Measurements from ENCODE around the gene CCL15.

Gene CCL15

DNA sequence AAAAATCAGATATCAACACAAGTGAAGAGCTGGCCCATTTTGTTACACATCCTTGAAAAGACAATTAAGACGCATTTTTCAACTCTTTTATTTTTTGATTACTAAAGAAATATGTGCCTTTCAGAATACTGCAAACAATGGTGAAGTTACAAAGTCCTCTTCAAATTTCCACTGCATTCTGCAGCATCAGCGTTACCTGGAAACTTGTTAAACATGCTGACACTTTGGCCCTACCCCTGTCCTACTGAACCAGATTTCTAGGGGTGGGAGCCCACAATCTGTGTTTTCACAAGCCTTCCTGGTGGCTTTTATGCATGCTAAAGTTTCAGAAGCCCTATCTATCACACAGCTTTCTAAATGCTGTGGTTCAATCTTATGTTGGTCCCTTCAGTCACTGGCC lies 10.3 kb downstream of the CCL15 start:
- DNase-seq (ENCODE audit: low spot score): no peak

GRCh38 chr17:35988164-35988563 lies 13.2 kb downstream of the CCL15 start:
- no peak for DNase-seq (ENCODE audit: low spot score)

DNA sequence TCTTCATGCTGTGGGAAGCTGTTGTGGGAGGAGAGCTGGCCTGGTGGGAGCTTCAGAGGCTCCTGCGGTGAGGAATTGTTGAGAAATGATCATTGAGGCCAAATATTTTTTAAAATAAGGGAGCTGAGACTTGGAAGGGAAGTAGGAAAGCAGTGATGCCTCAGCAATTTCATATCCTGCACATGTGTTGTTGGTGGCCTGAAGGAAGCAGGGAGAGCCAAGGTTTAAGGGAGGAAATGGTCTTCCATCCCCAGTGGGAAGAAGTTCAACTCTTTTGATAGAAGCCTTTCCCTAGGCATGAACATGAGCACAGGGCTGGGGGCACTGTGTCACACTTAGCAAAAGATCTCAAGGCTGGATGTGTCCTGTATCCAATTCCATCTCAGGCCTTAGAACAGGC lies 14.7 kb downstream of the CCL15 start, which contains the start of gene CCL14:
Gene CCL14 (minus strand): TSS at position 87 of the 400 bp plus-strand sequence. CDS start 80 bp downstream, at position 7.
- no peak for DNase-seq (ENCODE audit: low spot score)

DNA sequence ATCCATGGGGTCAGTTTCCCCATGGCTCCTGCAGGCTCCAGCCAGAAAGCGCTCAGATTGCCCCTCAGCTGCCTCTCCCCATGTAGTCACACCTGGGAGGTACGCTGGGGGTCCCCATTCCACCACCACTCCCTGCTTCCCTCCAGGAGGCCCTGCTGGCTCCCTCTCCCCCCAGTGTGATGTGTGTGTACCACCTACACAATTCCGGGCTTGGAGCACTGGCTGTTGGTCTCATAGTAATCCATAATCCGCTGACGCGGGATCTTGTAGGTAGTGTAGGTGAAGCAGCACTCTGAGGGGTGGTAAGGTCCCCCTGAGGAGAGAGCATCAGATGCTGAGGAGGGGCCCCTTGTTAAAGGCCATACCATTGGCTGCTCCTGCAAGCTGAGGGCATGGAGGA lies 17.2 kb downstream of the CCL15 start:
- no peak for DNase-seq (ENCODE audit: low spot score)

GRCh38 chr17:35982409-35983191 lies 18.8 kb downstream of the CCL15 start:
- DNase-seq (ENCODE audit: low spot score): no peak

DNA sequence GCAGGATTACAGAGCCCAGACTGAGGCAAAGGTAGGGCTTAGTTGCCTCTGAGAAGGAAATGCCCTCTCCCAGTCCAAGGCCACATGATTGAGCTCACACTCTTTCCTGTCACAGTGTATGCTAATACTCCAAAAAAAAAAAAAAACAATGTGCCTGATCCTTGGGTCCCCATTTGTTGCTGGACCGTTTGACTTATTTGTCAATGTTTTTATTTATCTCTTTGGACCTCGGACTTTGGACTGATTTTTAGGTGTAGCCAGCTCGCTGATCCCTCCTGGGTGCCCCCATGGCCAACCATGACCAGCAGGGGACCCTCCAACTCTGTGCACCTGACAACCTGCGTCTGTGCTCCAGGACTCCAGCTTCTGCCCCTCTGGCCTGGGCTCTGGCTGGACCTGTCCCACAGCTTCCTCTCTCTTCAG lies 19.4 kb downstream of the CCL15 start:
- no peak for DNase-seq (ENCODE audit: low spot score)

GRCh38 chr17:35981246-35981645 lies 20.1 kb downstream of the CCL15 start, which contains the start of gene CCL16:
Gene CCL16 (minus strand): TSS chr17:35981497. CDS start chr17:35981420, 77 bp downstream.
- DNase-seq (ENCODE audit: low spot score): no peak

DNA sequence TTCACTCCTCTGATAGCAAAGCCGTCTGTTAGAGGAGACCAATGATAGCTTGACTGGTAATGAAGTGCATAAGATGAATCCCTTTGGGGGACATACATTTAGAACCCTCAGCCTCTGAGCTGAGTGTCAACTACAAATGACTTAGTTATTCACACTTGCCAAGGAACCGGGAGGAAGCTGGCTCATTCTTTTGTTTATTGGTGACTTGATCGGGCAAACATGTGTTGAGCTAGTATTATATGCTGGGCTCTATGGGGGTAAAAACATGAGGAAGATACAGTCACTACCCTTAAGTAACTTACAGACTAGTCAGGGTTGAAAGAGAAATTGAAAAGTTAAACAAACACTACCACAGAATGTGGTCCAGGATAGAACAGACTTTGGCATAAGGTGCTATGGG lies 23.0 kb downstream of the CCL15 start:
- no peak for DNase-seq (ENCODE audit: low spot score)

DNA sequence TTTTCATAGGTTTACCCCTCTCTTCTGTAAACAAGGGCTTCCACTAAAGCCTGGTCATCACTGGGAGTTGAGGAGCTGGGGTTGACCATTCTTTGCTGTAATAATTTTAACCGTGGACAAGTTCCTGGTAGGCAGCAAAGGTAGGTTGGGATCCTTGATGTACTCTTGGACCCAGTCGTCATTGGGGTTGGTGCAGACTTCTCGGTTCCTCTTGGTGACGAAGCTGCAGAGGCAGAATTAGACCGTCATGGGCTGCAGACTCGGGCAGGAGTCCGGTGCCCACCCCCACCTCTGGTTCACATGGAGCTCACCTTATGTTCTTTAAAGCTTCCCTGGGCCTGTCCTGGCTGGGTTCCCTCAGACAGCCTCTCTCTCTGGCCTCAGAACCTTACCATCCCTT lies 23.8 kb downstream of the CCL15 start:
- no peak for DNase-seq (ENCODE audit: low spot score)

DNA sequence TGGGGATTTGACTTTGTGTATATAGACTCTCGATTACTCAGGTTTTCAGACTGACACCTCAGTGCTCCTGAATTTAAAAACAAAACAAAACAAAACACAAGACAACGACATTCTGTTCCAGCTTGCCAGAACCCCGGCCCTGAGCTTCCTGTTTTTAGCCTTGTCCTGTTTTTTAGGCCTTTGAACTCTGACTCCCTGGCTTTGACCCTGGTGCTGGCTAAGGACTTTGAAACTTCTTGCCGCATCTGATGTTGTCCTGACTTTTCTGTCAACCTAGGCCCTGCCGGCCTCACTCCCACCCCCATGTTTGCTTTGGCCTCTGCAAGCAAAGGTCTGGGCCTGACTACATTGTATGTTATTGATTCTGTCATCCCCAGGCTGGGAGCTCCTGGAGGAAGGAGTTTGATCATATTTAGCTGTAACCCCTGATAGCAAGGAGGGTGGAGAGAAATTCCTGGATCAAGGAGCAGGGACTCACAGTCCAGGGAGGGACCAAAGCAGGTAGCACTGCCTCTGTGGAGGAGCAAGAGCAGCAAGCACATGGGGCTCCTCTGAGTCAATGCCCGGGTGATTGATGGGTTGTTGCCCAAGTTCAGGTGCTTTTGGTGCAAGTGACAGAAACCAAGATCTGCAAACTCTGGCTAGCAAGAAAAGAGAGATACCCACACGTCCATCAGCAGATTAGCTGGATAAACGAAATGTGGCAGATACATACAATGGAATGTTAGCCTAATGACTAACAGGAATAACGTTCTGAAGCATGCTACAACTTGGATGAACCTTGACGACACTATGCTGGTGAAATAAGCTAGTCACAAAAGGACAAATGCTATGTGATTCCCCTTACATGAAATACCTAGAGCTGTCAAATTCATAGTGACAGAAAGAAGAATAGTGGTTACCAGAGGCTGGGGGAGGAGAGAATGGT lies 27.8 kb downstream of the CCL15 start:
- no peak for DNase-seq (ENCODE audit: low spot score)

DNA sequence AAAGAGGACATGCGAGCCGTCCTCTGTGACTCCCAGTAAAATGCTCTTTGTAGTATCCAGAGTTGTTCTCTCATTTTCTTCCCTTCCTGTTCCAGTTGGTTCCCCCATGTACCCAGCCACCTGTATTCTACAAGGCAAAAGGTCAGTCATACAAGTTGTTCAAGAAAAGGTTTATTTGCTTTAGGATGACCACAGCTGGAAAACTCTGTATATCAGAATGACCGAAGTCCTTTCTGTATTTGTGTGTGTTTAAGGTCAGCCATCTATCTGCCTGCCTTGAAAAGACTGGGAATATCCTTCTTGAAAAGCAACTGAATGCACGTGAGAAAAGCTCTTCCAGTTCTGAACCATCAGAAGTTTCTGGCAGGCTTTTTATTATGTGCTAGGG lies 28.4 kb downstream of the CCL15 start:
- DNase-seq (ENCODE audit: low spot score): no peak

GRCh38 chr17:35972535-35972934 lies 28.8 kb downstream of the CCL15 start:
- no peak for DNase-seq (ENCODE audit: low spot score)

GRCh38 chr17:35972066-35972465 lies 29.3 kb downstream of the CCL15 start:
- DNase-seq (ENCODE audit: low spot score): no peak

DNA sequence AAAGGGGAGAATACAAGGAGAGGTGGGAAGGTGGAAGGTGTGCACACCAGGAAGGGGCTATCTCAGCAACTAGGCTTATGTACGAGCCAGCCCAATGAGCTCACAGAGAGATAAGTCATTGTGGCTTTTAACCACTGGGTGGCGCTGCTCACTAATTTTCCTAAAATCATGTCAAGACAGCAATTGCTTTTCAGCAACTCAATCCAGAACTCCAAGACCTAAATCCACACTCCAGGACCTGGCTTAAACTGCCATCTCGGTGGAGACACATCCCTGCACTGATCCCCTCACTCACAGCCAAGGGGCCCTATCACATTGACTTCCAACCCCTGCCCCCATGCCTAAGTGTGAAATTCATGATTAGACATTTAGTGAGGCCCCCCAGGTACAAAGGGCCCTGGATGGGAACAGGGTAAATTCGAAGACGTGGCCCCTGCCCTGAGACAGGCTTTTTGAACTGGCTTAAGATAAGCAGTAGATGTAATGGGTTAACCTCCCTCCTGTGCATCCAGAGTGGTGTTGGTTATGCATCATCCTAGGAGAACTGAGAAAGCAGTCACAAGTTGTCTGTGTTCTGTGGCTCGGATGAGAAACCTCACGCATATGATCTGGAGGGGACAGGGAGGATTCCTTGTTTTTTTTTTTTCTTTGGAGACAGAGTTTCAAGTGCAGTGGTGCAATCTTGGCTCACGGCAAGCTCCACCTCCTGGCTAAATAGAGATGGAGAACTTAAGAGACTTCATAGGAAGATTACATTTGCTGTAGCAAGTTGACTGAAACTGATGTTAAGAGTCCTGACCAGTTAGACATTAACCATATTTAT lies 31.6 kb downstream of the CCL15 start:
- peak; percentile 66 for DNase-seq (ENCODE audit: low spot score)

- DNase-seq (ENCODE audit: low spot score): no peak
Measured at GRCh38 chr17:35968520-35969054, 32.8 kb downstream of the CCL15 start.

GRCh38 chr17:35965272-35965671 lies 36.1 kb downstream of the CCL15 start:
- DNase-seq (ENCODE audit: low spot score): no peak

DNA sequence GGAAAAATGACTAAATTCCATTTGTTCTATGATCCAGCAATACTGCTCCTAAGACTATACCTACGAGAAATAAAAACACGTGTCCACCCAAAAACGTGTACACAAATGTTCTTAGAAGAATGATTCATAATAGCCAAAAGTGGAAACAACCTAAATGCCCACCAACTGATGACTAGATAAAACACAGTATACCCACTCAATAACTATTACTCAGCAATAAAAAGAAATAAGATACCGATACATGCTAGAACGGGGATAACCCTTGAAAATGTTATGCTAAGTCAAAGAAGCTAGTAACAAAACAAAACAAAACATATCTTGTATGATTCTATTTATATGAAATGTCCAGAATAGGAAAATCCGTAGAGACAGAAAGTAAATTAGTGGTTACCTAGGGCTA lies 37.7 kb downstream of the CCL15 start:
- DNase-seq (ENCODE audit: low spot score): no peak

- DNase-seq (ENCODE audit: low spot score): no peak
Measured at GRCh38 chr17:35953720-35954119, 47.6 kb downstream of the CCL15 start.

- no peak for DNase-seq (ENCODE audit: low spot score)
Measured at GRCh38 chr17:35949401-35949800, 52.0 kb downstream of the CCL15 start.

- DNase-seq (ENCODE audit: low spot score): no peak
Measured at GRCh38 chr17:35948092-35948491, 53.3 kb downstream of the CCL15 start.

All from hematopoietic multipotent progenitor cell treated with erythropoietin and hydrocortisone succinate and interleukin-3 and kit ligand, for 17 days (in vitro differentiated cells).